GM13976 (cell line): ENCODE results near the gene HNRNPUL1.

ENCODE experiments used
- DNase-seq: peaks from one replicate; pipeline ENCODE4 v3.0.0; 2012; ENCODE audit warnings: low spot score
- in situ Hi-C: fragments of 300-500 bp; cut with MboI; formaldehyde crosslinking; loops from one replicate; pipeline ENCODE4 v1.12.0; 2022; ENCODE audit warnings: low sequenced_read_pairs, mixed read lengths, inconsistent platforms; ENCODE audit not compliant: unreplicated experiment
- TF ChIP-seq, protein P1 (sequence below): IDR thresholded peaks from 2 replicates; pipeline ENCODE4 v1.5.1; 2012; ENCODE audit warnings: borderline replicate concordance, mild to moderate bottlenecking; ENCODE audit not compliant: insufficient read depth; ENCODE audit errors: extremely low read depth, missing control alignments, control extremely low read depth

The HNRNPUL1 gene

DNA sequence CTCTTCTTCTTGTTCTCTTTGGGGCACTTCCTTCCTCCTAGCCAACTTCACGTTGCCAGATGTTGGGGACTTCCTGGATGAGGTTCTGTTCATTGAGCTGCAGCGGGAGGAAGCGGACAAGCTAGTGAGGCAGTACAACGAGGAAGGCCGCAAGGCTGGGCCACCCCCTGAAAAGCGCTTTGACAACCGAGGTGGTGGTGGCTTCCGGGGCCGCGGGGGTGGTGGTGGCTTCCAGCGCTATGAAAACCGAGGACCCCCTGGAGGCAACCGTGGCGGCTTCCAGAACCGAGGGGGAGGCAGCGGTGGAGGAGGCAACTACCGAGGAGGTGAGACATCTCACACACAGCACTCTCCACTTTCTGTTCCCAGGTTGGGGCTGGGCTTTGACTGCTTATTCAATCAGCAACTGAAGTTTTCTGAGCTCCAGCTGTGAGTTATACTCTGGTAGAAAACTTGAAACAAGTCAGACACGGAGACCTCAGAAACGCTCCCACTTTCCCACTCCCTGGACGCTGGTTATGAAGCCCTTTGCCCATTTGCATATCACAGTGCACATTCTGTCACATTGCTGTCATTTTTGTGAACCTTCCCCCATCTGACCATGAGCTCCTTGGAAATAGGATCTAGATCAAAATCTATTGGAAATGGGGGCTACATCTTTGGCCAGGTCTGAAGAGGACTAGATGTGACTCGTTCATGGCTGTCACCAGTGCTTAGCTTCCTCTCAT is 38.6 kb downstream of the HNRNPUL1 start:
- in situ Hi-C loops = no loop called here
- TF ChIP-seq, protein P1, sequence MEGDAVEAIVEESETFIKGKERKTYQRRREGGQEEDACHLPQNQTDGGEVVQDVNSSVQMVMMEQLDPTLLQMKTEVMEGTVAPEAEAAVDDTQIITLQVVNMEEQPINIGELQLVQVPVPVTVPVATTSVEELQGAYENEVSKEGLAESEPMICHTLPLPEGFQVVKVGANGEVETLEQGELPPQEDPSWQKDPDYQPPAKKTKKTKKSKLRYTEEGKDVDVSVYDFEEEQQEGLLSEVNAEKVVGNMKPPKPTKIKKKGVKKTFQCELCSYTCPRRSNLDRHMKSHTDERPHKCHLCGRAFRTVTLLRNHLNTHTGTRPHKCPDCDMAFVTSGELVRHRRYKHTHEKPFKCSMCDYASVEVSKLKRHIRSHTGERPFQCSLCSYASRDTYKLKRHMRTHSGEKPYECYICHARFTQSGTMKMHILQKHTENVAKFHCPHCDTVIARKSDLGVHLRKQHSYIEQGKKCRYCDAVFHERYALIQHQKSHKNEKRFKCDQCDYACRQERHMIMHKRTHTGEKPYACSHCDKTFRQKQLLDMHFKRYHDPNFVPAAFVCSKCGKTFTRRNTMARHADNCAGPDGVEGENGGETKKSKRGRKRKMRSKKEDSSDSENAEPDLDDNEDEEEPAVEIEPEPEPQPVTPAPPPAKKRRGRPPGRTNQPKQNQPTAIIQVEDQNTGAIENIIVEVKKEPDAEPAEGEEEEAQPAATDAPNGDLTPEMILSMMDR = no peak
- peak; percentile 83 for DNase-seq

DNA sequence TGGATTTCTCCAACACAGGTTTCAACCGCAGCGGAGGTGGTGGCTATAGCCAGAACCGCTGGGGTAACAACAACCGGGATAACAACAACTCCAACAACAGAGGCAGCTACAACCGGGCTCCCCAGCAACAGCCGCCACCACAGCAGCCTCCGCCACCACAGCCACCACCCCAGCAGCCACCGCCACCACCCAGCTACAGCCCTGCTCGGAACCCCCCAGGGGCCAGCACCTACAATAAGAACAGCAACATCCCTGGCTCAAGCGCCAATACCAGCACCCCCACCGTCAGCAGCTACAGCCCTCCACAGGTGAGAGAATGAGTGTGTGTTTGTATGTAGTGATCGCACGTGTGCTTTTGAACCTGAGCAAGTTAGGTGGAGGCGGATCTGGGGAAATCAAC is 39.8 kb downstream of the HNRNPUL1 start:
- in situ Hi-C loops = no loop called here
- no peak for DNase-seq
- TF ChIP-seq, protein P1 = no peak

DNA sequence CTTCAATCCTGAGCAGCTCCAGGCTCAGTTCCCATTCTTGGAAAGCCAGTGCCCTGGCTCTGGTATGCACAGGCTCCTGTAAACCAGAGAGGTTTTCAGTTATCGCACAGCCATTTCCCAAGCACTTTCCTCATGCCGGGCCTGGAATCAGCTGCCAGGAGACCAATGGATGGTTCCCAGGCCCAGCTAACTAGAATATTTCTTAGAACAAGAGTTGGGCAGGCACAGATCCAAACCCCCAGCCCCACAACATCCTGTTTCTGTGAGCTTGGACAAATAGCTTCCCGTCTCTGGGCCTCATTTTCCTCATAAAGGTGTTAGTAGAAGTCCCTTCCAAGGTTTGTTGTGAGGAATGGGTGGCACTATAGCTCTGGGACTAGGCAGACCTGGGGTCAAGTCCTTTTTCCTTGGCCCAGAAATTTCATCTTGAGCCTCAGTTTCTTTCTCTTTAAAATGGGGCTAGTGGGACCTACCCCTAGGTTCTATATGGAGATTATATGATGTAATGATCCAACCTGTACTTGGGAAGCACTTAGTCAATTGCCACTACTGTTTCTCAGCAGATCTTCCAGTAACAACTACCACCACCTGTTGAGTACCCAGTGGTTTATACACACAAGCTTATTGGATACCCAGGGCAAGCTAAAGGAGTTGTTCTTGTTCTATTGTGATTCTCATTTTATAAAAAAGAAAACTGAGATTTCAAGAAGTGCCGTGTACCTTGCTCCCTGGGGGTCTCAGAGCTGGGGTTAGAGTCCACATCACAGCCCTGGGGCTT is 40.7 kb downstream of the HNRNPUL1 start:
- DNase-seq = no peak
- in situ Hi-C loops = no loop called here
- TF ChIP-seq, protein P1 = no peak

DNA sequence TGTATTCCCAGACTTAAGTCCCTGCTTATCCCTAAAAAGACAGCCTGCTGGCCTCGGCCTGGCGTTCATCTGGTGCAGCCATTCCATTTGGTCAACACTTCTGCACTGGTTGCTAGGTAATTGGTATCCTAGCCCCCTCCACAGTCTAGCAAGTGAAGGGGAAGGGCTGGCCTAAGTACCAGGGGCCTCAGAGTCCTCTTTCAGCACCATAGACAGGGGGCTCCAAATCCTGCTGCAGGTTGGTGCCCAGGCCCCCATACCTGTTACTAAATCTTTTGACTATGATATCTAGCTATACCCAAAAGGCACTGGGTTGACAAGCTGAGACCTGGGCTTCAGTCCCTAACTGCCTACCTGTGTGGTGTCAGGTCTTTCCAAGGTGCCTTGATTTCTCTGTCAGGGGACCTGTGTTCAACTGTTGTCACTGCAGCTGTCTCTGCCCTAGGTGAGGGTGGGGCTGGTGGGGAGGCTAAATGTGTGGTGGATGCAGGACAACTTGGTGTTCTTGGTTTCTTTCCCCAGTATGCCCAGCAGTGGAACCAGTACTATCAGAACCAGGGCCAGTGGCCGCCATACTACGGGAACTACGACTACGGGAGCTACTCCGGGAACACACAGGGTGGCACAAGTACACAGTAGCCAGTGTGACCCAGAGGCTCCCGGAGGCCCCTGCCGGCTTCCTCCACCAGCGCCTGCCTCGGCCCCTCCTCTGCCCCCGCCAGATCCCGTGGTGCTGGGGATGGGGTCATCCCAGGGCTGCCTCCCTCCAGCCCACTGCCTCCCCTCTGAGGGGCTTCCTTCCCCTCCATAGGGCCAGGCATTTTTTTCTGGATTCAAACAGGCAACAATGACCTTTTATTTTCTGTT is 42.0 kb downstream of the HNRNPUL1 start:
- TF ChIP-seq, protein P1 = no peak
- no peak for DNase-seq
- in situ Hi-C loops = no loop called here

DNA sequence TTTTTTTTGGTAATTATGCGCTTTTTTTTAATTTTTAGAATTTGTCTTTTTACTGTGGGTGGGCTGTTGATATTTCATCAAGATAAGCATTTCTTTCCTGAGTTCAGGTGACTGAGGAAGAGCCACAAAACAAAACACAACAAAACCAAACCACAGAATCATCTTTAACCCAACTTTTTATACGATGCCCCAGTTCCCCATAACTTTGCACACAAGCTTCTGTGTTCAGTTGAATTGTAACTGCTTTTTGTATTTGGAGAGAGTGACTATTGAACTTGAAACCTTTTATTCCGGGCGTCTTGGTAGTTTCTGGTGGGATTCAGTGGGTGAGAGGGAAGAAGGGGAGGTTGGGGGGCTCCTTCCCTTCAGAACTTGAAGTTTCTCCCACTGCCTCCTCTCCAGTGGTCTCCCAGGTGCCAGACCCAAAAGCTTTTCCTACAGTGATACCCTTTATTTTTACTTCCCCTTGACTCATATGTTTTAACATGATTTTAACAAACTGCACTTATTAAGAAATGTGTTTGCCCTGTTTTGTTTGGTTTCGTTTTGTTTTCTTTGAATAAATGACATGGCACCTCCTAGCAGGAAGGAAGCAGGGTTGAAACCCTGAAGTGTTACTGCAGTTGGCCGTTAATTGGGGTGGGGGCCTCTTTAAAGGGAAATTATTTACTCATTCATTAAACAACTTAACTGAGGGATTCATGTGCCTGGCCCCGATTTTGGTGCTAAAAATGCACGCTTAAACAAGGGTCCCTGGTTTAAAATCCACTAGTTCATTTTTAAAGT is 43.1 kb downstream of the HNRNPUL1 start:
- no peak for DNase-seq
- in situ Hi-C loops = no loop called here
- TF ChIP-seq, protein P1 = no peak

DNA sequence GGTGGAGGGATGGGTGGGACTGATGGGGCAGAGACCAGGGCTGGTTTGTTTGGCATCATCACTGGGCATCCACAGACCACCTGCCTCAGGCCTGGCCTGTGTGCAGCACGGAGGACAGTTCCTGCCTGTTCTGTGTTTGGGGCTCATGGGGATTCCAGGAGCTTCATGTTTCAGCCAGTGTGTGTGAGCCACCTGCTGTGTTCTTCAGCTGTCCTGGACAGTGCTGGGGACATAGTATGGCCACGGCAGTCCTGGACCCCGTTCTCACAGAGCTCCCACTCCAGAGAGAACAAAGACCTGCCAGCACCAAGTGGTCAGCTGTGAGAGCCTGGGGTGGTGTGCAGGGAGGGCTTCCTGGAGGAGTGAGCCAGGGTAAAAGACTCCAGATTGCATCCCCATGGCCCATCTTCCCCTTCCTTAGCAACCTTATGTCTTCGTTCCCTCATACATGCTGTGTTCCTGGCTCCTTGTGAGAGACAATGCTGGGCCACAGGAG is 43.8 kb downstream of the HNRNPUL1 start:
- DNase-seq = no peak
- in situ Hi-C loops = no loop called here
- TF ChIP-seq, protein P1 = no peak
